HG03565 (cell line): ENCODE data around the gene LHX1.

Experiments used
- ATAC-seq: cut with Tn5 transposase; IDR thresholded peaks from one replicate; pipeline ENCODE4 v1.9.1; 2021; ENCODE audit warnings: mild to moderate bottlenecking, moderate library complexity; ENCODE audit not compliant: unreplicated experiment

The LHX1 gene

GRCh38 chr17:36950027-36950426 is 12.8 kb downstream of the LHX1 start:
- no peak for ATAC-seq

- ATAC-seq = no peak
Observed at GRCh38 chr17:36951084-36951789, 14.0 kb downstream of the LHX1 start.

- no peak for ATAC-seq
Observed at GRCh38 chr17:36971508-36971907, 34.2 kb downstream of the LHX1 start.

- no peak for ATAC-seq
Observed at GRCh38 chr17:36972186-36972700, 35.0 kb downstream of the LHX1 start.

- no peak for ATAC-seq
Observed at GRCh38 chr17:36972905-36973304, 35.6 kb downstream of the LHX1 start.

- ATAC-seq = no peak
Observed at GRCh38 chr17:36975922-36976515, 38.7 kb downstream of the LHX1 start.

GRCh38 chr17:36977066-36977465 is 39.8 kb downstream of the LHX1 start:
- ATAC-seq = no peak

- ATAC-seq = no peak
Observed at GRCh38 chr17:36977568-36977967, 40.3 kb downstream of the LHX1 start.

GRCh38 chr17:36978810-36979564 is 41.7 kb downstream of the LHX1 start:
- no peak for ATAC-seq

- no peak for ATAC-seq
Observed at GRCh38 chr17:36979565-36979941, 42.3 kb downstream of the LHX1 start.

GRCh38 chr17:36980280-36980761 is 43.0 kb downstream of the LHX1 start:
- no peak for ATAC-seq

GRCh38 chr17:36983618-36984017 is 46.3 kb downstream of the LHX1 start:
- no peak for ATAC-seq

GRCh38 chr17:36989173-36989572 is 51.9 kb downstream of the LHX1 start:
- no peak for ATAC-seq

GRCh38 chr17:36992701-36993100 is 55.4 kb downstream of the LHX1 start:
- ATAC-seq = no peak

GRCh38 chr17:36993227-36993626 is 56.0 kb downstream of the LHX1 start:
- ATAC-seq = no peak
